SK-N-SH (cell line): Measurements from ENCODE around the gene NEGR1. TPM values are rescaled to one million over a fixed set of nuclear protein-coding genes. Genes with fewer than 3 reads are reported as not detected.

Source experiments
- CTCF ChIA-PET: fragments of 300-600, 350-600 bp; formaldehyde crosslinking; extraction: SDS; loops from one replicate; lab custom pipeline; 2021; lab: Yijun Ruan, JAX
- POLR2A ChIA-PET: fragments of 350-600 bp; sonication (Branson Sonifier 250); formaldehyde crosslinking; extraction: SDS; loops from one replicate; lab custom pipeline; 2020; ENCODE audit warnings: antibody characterized with exemption, inconsistent platforms; lab: Yijun Ruan, JAX
- DNase-seq: peaks from one replicate; pipeline ENCODE4 v3.0.0; 2012
- H2AFZ ChIP-seq: fragments of 200-600 bp; sonication (generic); 2 replicates; pipeline ENCODE4 v1.8.1; 2016; ENCODE audit warnings: antibody characterized with exemption, mild to moderate bottlenecking, low read depth
- H3F3A ChIP-seq: fragments of 200-600 bp; sonication (generic); replicated peaks from 2 replicates; pipeline ENCODE3; 2016; ENCODE audit warnings: antibody characterized with exemption, mild to moderate bottlenecking; ENCODE audit not compliant: insufficient read depth
- H3K27ac ChIP-seq, 2 experiments: fragments of 200-500 bp in 1 of 2; fragments of 200-600 bp in 1 of 2; sonication (Bioruptor generic) in 1 of 2; sonication (generic), shearing (Covaris generic) in 1 of 2; 2 replicates each; pipeline versions ENCODE4 v1.5.1 to v1.6.1; 2014 to 2016; ENCODE audit warnings: low read depth in 2 of 2, inconsistent platforms in 1 of 2, low read length in 1 of 2, mild to moderate bottlenecking in 1 of 2, mixed read lengths in 1 of 2
- H3K27me3 ChIP-seq: fragments of 200-600 bp; sonication (generic), shearing (Covaris generic); 2 replicates; pipeline ENCODE4 v1.6.1; 2016; ENCODE audit warnings: mixed run types; ENCODE audit not compliant: insufficient read depth
- H3K36me3 ChIP-seq, 2 experiments: fragments of 200-500 bp in 1 of 2; fragments of 200-600 bp in 1 of 2; sonication (Bioruptor generic) in 1 of 2; sonication (generic) in 1 of 2; replicated peaks in 1 of 2; 2 replicates each; pipeline versions ENCODE3 to v1.5.1; 2014 to 2016; ENCODE audit warnings: low read length in 1 of 2, mild to moderate bottlenecking in 1 of 2; ENCODE audit not compliant: insufficient read depth in 2 of 2, control insufficient read depth in 1 of 2
- H3K4me1 ChIP-seq, 2 experiments: fragments of 200-500 bp in 1 of 2; fragments of 200-600 bp in 1 of 2; sonication (Bioruptor generic) in 1 of 2; sonication (generic), shearing (Covaris generic) in 1 of 2; 2 replicates each; pipeline versions ENCODE4 v1.5.1 to v1.6.1; 2014 to 2016; ENCODE audit warnings: low read depth in 1 of 2, low read length in 1 of 2, mixed run types in 1 of 2; ENCODE audit not compliant: insufficient read depth in 2 of 2, control insufficient read depth in 1 of 2
- H3K4me2 ChIP-seq: fragments of 200-600 bp; sonication (generic), shearing (Covaris generic); 2 replicates; pipeline ENCODE4 v1.6.1; 2017; ENCODE audit warnings: mixed run types
- H3K4me3 ChIP-seq, 2 experiments: fragments of 200-500 bp in 1 of 2; fragments of 200-600 bp in 1 of 2; sonication (Bioruptor generic) in 1 of 2; sonication (generic), shearing (Covaris generic) in 1 of 2; 2 replicates each; pipeline versions ENCODE4 v1.5.1 to v1.8.1; 2014 to 2016; ENCODE audit warnings: low read depth in 2 of 2, inconsistent platforms in 1 of 2, low read length in 1 of 2, mild to moderate bottlenecking in 1 of 2, mixed read lengths in 1 of 2, moderate library complexity in 1 of 2
- H3K79me2 ChIP-seq: fragments of 200-600 bp; sonication (generic); 2 replicates; pipeline ENCODE4 v1.8.1; 2017; ENCODE audit warnings: mild to moderate bottlenecking; ENCODE audit not compliant: insufficient read depth
- H3K9ac ChIP-seq: fragments of 200-600 bp; sonication (generic); 2 replicates; pipeline ENCODE4 v1.6.1; 2017; ENCODE audit warnings: mixed run types
- H3K9me2 ChIP-seq: fragments of 200-600 bp; sonication (generic); 2 replicates; pipeline ENCODE4 v1.6.1; 2017; ENCODE audit warnings: mixed run types
- H3K9me3 ChIP-seq: fragments of 200-600 bp; sonication (generic); 2 replicates; pipeline ENCODE4 v1.6.1; 2017; ENCODE audit warnings: mixed run types, mild to moderate bottlenecking, moderate library complexity
- H4K20me1 ChIP-seq: fragments of 200-600 bp; sonication (generic); 2 replicates; pipeline ENCODE4 v1.6.1; 2017; ENCODE audit warnings: mild to moderate bottlenecking, mixed run types; ENCODE audit not compliant: insufficient read depth
- EP300 ChIP-seq, 2 experiments: IDR thresholded peaks; 2 replicates each; pipeline versions ENCODE4 v1.4.0 to v1.6.1; 2012; ENCODE audit warnings: borderline replicate concordance in 1 of 2, low read depth in 1 of 2, low read length in 1 of 2
- EZH2phosphoT487 ChIP-seq: fragments of 200-600 bp; sonication (generic); IDR thresholded peaks from 2 replicates; pipeline ENCODE4 v1.6.1; 2017; ENCODE audit warnings: low read depth, mixed run types, mild to moderate bottlenecking, antibody characterized with exemption, moderate library complexity, borderline replicate concordance
- GABPA ChIP-seq: IDR thresholded peaks from 2 replicates; pipeline ENCODE4 v1.4.0; 2012; ENCODE audit warnings: low read depth, mild to moderate bottlenecking
- JUND ChIP-seq: IDR thresholded peaks from 2 replicates; pipeline ENCODE4 v1.4.0; 2012
- MEF2A ChIP-seq: IDR thresholded peaks from 2 replicates; pipeline ENCODE4 v1.4.0; 2012; ENCODE audit warnings: low read depth, borderline replicate concordance
- MXI1 ChIP-seq: IDR thresholded peaks from 2 replicates; pipeline ENCODE4 v1.6.1; 2012; ENCODE audit warnings: mild to moderate bottlenecking, low read depth, low read length, improper control_type of control experiment
- NFIC ChIP-seq: IDR thresholded peaks from 2 replicates; pipeline ENCODE4 v1.4.0; 2012; ENCODE audit warnings: borderline replicate concordance
- NRF1 ChIP-seq: IDR thresholded peaks from 2 replicates; pipeline ENCODE4 v1.6.1; 2012; ENCODE audit warnings: low read depth, mild to moderate bottlenecking, low read length
- RFX5 ChIP-seq: IDR thresholded peaks from 2 replicates; pipeline ENCODE4 v1.6.1; 2012; ENCODE audit warnings: mild to moderate bottlenecking, improper control_type of control experiment, low read length
- TAF1 ChIP-seq: IDR thresholded peaks from 2 replicates; pipeline ENCODE4 v1.6.1; 2012; ENCODE audit warnings: low read depth, mild to moderate bottlenecking, low read length, moderate library complexity, borderline replicate concordance
- TEAD4 ChIP-seq: IDR thresholded peaks from 2 replicates; pipeline ENCODE4 v1.4.0; 2012; ENCODE audit warnings: mild to moderate bottlenecking, borderline replicate concordance; ENCODE audit not compliant: insufficient read depth
- YY1 ChIP-seq: IDR thresholded peaks from 2 replicates; pipeline ENCODE4 v1.4.0; 2012; ENCODE audit warnings: low read depth, mild to moderate bottlenecking
- polyA plus RNA-seq, 3 experiments: library from polyadenylated mRNA; depleted of rRNA; stranded (reverse); fragments of >200 nt; gene quantifications; 2 replicates each; pipeline ENCODE4 v1.2.3, GENCODE V29; 2012
- TF ChIP-seq, protein P1 (sequence below): fragments of 150-350 bp; IDR thresholded peaks from 2 replicates; pipeline ENCODE4 v1.6.1; 2016; ENCODE audit warnings: mild to moderate bottlenecking, low read depth, low read length
- TF ChIP-seq, protein P2 (sequence below): IDR thresholded peaks from 2 replicates; pipeline ENCODE4 v1.4.0; 2012; ENCODE audit warnings: low read depth, borderline replicate concordance
- TF ChIP-seq, protein P3 (sequence below): fragments of 150-350 bp; IDR thresholded peaks from 2 replicates; pipeline ENCODE4 v1.6.1; 2017; ENCODE audit warnings: antibody characterized with exemption, low read length, low read depth, borderline replicate concordance
- TF ChIP-seq, protein P4 (sequence below): IDR thresholded peaks from 2 replicates; pipeline ENCODE4 v1.4.0; 2012; ENCODE audit warnings: low read depth

NEGR1 gene
- polyA plus RNA-seq, 1 of the 3 experiments (the other 2 are of a cell fraction): 0.21 TPM

DNA sequence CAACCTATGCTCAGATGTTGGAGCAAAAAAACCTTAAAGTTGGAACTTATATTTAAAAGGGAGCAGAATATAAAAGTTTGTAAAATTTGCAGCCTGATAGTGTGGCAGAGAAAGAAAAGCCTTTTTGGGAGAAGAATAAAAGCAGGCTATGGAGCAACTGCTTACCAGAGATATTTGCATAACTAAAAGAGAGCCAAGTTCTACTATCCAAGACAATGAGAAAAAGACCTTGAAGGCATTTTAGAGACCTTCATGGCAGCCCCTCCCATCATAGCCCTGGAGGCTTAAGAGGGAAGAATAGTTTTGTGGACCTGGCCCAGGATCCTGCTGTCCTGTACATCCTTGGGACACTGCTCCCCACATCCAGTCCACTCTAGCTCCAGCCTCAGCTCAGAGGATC is 889.0 kb downstream of the NEGR1 start:
- Histone ChIP-seq H3K4me1 (no peaks in the 10 kb centered on the region), H3K79me2 (no peaks in the 10 kb centered on the region), H3K4me3 (no peak overlapping the region), H3K27ac (no peak overlapping the region), H3K9me3 (no peaks in the 10 kb centered on the region), H3K9ac (no peak overlapping the region), H3F3A (no peaks in the 10 kb centered on the region)
- POLR2A ChIA-PET: no interaction called here
- TF ChIP-seq EP300 (IDR thresholded peaks at IDR 0.05; ENCODE audit: borderline replicate concordance in 1 of 2, low read depth in 1 of 2, low read length in 1 of 2): no peak
- TF ChIP-seq, protein P1, sequence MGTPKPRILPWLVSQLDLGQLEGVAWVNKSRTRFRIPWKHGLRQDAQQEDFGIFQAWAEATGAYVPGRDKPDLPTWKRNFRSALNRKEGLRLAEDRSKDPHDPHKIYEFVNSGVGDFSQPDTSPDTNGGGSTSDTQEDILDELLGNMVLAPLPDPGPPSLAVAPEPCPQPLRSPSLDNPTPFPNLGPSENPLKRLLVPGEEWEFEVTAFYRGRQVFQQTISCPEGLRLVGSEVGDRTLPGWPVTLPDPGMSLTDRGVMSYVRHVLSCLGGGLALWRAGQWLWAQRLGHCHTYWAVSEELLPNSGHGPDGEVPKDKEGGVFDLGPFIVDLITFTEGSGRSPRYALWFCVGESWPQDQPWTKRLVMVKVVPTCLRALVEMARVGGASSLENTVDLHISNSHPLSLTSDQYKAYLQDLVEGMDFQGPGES: no peak
- TF ChIP-seq GABPA: no peak
- TF ChIP-seq NFIC: no peak
- TF ChIP-seq, protein P2, sequence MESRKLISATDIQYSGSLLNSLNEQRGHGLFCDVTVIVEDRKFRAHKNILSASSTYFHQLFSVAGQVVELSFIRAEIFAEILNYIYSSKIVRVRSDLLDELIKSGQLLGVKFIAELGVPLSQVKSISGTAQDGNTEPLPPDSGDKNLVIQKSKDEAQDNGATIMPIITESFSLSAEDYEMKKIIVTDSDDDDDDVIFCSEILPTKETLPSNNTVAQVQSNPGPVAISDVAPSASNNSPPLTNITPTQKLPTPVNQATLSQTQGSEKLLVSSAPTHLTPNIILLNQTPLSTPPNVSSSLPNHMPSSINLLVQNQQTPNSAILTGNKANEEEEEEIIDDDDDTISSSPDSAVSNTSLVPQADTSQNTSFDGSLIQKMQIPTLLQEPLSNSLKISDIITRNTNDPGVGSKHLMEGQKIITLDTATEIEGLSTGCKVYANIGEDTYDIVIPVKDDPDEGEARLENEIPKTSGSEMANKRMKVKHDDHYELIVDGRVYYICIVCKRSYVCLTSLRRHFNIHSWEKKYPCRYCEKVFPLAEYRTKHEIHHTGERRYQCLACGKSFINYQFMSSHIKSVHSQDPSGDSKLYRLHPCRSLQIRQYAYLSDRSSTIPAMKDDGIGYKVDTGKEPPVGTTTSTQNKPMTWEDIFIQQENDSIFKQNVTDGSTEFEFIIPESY: no peak
- no peak for TF ChIP-seq MEF2A
- no peak for TF ChIP-seq YY1
- TF ChIP-seq NRF1: no peak
- TF ChIP-seq JUND: no peak
- no peak for TF ChIP-seq RFX5
- no peak for TF ChIP-seq EZH2phosphoT487
- TF ChIP-seq, protein P3, sequence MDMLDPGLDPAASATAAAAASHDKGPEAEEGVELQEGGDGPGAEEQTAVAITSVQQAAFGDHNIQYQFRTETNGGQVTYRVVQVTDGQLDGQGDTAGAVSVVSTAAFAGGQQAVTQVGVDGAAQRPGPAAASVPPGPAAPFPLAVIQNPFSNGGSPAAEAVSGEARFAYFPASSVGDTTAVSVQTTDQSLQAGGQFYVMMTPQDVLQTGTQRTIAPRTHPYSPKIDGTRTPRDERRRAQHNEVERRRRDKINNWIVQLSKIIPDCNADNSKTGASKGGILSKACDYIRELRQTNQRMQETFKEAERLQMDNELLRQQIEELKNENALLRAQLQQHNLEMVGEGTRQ: no peak
- TF ChIP-seq TEAD4: no peak
- no peak for TF ChIP-seq MXI1
- TF ChIP-seq, protein P4, sequence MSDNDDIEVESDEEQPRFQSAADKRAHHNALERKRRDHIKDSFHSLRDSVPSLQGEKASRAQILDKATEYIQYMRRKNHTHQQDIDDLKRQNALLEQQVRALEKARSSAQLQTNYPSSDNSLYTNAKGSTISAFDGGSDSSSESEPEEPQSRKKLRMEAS: no peak
- no peak for TF ChIP-seq TAF1
- TF ChIP-seq, all 33 proteins: peak for 0
- CTCF ChIA-PET: no interaction called here
- H3K9me2 ChIP-seq: no peaks in the 10 kb centered on the region
- H2AFZ ChIP-seq: no peak overlapping the region
- no peaks in the 10 kb centered on the region for H3K36me3 ChIP-seq
- no peaks in the 10 kb centered on the region for H4K20me1 ChIP-seq
- DNase-seq: no peak
- H3K27me3 ChIP-seq: no peaks in the 10 kb centered on the region
- H3K4me2 ChIP-seq: no peak overlapping the region
